GM21360 (cell line): ENCODE data around the gene CTAG1A.
"Not testable (repeated sequence)": the region's sequence is repeated elsewhere in the genome, so short reads cannot be mapped to it uniquely, and the experiment has no call there.

Source experiments
- ATAC-seq: cut with Tn5 transposase; IDR thresholded peaks from one replicate; pipeline ENCODE4 v1.9.1; 2021; ENCODE audit warnings: mild to moderate bottlenecking, moderate library complexity; ENCODE audit not compliant: unreplicated experiment

Gene CTAG1A

GRCh38 chrX:154584585-154585183 lies at the start of gene CTAG1A:
Gene CTAG1A (plus strand): TSS chrX:154585133. CDS start chrX:154585207, 74 bp downstream.
- not testable (repeated sequence) for ATAC-seq

GRCh38 chrX:154535892-154536291 lies 49.0 kb upstream of the CTAG1A start:
- ATAC-seq = no peak

- no peak for ATAC-seq
These were observed 45.9 kb upstream of the CTAG1A start for GRCh38 chrX:154539077-154539476.

GRCh38 chrX:154540365-154540764 lies 44.6 kb upstream of the CTAG1A start:
- ATAC-seq = not testable (repeated sequence)

GRCh38 chrX:154540897-154541535 lies 43.9 kb upstream of the CTAG1A start:
- ATAC-seq = no peak

- ATAC-seq = no peak
These were observed 43.4 kb upstream of the CTAG1A start for GRCh38 chrX:154541589-154541895.

GRCh38 chrX:154541896-154542722 lies 42.8 kb upstream of the CTAG1A start:
- no peak for ATAC-seq

- ATAC-seq = no peak
These were observed 42.1 kb upstream of the CTAG1A start for GRCh38 chrX:154542723-154543424.

- ATAC-seq = no peak
These were observed 39.2 kb upstream of the CTAG1A start for GRCh38 chrX:154545673-154546274.

GRCh38 chrX:154546354-154547244 lies 38.3 kb upstream of the CTAG1A start, which contains the start of gene G6PD:
Gene G6PD (minus strand): TSS chrX:154546846. CDS start chrX:154546155, 691 bp downstream.
- ATAC-seq = peak; percentile 32

GRCh38 chrX:154547245-154548027 lies 37.5 kb upstream of the CTAG1A start, which contains the start of gene IKBKG:
Gene IKBKG (plus strand): TSS chrX:154547620. CDS start chrX:154552003, 4,383 bp downstream.
- peak; percentile 75 for ATAC-seq

- ATAC-seq = no peak
These were observed 37.0 kb upstream of the CTAG1A start for GRCh38 chrX:154548028-154548316.

GRCh38 chrX:154549766-154550165 lies 35.2 kb upstream of the CTAG1A start:
- no peak for ATAC-seq

- ATAC-seq = not testable (repeated sequence)
These were observed 32.7 kb upstream of the CTAG1A start for GRCh38 chrX:154552112-154552806.

GRCh38 chrX:154558060-154558690 lies 26.8 kb upstream of the CTAG1A start:
- not testable (repeated sequence) for ATAC-seq

- ATAC-seq = not testable (repeated sequence)
These were observed 26.0 kb upstream of the CTAG1A start for GRCh38 chrX:154558896-154559295.

- ATAC-seq = not testable (repeated sequence)
These were observed 24.6 kb upstream of the CTAG1A start for GRCh38 chrX:154560326-154560725.

GRCh38 chrX:154562295-154562694 lies 22.6 kb upstream of the CTAG1A start:
- ATAC-seq = not testable (repeated sequence)
